Mesodermal cell (in vitro differentiated cells): ENCODE results near the gene ATG5.
"Not testable (repeated sequence)": the region's sequence is repeated elsewhere in the genome, so short reads cannot be mapped to it uniquely, and the experiment has no call there.

Experiments used
- H3K27ac ChIP-seq: 2 replicates; pipeline ENCODE4 v1.7.0; 2013; ENCODE audit warnings: mild to moderate bottlenecking, low read depth, low read length, moderate library complexity; ENCODE audit not compliant: severe bottlenecking
- H3K36me3 ChIP-seq: 2 replicates; pipeline ENCODE4 v1.7.1; 2013; ENCODE audit warnings: mild to moderate bottlenecking, low read length, moderate library complexity; ENCODE audit not compliant: control insufficient read depth, insufficient read depth
- H3K4me1 ChIP-seq: one replicate; pipeline ENCODE4 v1.7.1; 2013; ENCODE audit warnings: mild to moderate bottlenecking, low read length; ENCODE audit not compliant: insufficient read depth, control insufficient read depth, poor library complexity, severe bottlenecking
- H3K4me3 ChIP-seq: 2 replicates; pipeline ENCODE4 v1.7.0; 2013; ENCODE audit warnings: low read length, control low read depth, mild to moderate bottlenecking; ENCODE audit not compliant: insufficient read depth, poor library complexity, severe bottlenecking; ENCODE audit errors: extremely low read depth
- H3K9me3 ChIP-seq: 2 replicates; pipeline ENCODE4 v1.7.1; 2013; ENCODE audit warnings: mild to moderate bottlenecking, low read length, moderate library complexity; ENCODE audit not compliant: control insufficient read depth
- WGBS, 2 experiments: methylation state at CpG; one replicate each; pipeline ENCODE4 v1.1.5; 2013; ENCODE audit warnings: missing lambda C conversion rate in 2 of 2; ENCODE audit not compliant: insufficient coverage in 2 of 2; 5-methylcytosine and 5-hydroxymethylcytosine counted together

Gene ATG5

DNA sequence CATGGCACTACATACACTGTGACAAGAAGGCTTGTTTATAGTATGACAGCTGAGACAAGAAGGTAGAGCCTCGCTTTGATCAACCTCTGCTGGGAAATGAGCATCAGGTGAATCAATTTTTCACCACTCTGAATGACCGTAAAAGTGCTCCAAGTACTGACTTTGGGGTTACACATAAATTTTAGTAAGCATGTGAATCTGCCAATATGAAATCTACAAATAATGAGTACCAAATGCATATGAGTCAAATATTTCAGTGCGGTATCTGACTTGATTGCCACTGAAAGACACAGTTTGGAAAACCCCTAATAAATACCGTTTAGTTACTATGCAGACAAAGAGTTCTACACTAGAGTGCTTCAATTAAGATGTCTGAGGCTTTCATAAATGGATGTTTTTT lies 77.8 kb downstream of the ATG5 start:
- Histone ChIP-seq H3K36me3 (peaks cover 9% of the 10 kb centered on the region), H3K4me1 (no peaks in the 10 kb centered on the region), H3K27ac (no peak overlapping the region), H3K9me3 (no peaks in the 10 kb centered on the region), H3K4me3 (no peak overlapping the region)
- WGBS, 2 experiments, result 87 to 100% methylated on average over 2 to 3 of the region's 4 CpGs

DNA sequence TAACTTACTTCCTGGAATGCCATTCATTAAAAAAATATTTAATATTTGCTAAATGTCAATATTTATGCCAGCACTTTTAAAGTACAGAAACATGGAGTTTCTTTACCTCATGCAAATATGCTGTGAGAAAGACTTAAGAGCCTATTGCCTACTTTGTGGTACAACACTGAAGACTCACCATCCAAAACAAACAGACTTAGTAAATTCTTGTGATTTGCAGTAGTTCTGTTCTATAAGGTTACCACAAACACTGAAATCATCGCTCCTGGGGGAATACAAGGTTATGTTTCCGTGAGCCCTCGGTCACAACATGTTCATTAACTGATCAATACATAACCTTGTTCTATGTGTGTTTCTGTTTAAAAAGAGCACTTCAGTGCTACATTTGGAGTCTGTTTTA lies 78.3 kb downstream of the ATG5 start:
- WGBS, 2 experiments, result 100% methylated on average over 1 of the region's 3 CpGs; no CpG with 5 or more reads in 1 of the 2 experiments
- no peaks in the 10 kb centered on the region for H3K4me1 ChIP-seq
- peaks cover 9% of the 10 kb centered on the region for H3K36me3 ChIP-seq
- H3K4me3 ChIP-seq, result no peak overlapping the region
- H3K27ac ChIP-seq, result no peak overlapping the region
- H3K9me3 ChIP-seq, result no peaks in the 10 kb centered on the region

DNA sequence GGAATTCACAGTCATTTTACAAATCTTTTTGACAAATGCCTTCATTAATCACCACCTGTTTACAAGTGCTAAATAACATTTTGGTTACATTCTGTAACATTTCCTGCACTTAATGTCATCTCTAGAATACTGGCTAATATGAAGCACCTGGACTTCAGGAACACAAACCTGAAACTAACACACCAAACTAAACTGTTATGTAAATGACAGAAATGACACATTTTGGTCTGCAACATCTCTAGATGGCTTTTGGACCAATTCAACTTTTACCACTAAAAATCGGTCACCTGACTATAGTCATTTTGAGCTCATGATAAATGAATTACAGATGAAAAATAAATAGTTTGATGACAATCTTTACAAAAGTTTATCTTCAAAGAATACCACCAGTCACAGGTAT lies 80.6 kb downstream of the ATG5 start:
- Histone ChIP-seq H3K27ac (no peak overlapping the region), H3K9me3 (no peaks in the 10 kb centered on the region), H3K4me3 (no peak overlapping the region), H3K36me3 (peaks cover 14% of the 10 kb centered on the region), H3K4me1 (no peaks in the 10 kb centered on the region)
- no CpG with 5 or more reads among the region's 1 CpG for WGBS, 2 experiments

DNA sequence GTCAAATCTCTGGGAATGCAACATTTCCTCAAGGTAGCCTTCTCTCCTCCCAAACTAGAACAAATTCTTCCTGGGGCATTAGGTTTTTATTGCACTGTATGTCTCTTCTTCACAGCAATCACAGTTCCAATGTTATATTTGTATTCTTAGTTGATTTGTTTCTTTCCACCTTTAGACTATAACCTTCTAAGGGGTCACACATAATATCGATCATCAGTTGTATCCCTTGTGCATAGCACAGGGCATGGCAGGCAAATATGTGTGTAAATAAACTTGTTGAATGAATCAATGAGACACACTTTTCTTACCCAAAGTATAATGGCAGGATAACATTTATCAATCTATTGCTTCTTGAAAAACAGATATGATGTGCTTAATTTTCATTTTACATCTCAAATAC lies 81.0 kb downstream of the ATG5 start:
- Histone ChIP-seq H3K4me3 (no peak overlapping the region), H3K4me1 (no peaks in the 10 kb centered on the region)
- WGBS, 2 experiments, result no CpG with 5 or more reads among the region's 1 CpG

DNA sequence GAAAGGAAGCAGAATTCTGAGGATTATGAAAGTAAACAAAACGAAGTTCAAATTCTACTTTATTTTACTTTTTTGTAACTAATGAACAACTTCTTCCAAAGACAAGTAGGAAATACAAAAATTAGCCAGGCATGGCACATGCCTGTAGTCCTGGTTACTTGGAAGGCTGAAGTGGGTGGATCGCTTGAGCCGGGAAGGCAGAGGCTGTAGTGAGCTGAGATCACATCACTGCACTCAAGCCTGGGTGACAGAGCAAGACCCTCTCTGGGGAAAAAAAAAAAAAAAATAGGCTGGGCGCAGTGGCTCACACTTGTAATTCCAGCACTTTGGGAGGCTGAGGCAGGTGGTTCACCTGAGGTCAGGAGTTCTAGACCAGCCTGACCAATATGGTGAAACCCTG lies 82.3 kb downstream of the ATG5 start:
- H3K9me3 ChIP-seq, result no peaks in the 10 kb centered on the region
- peaks cover 14% of the 10 kb centered on the region for H3K36me3 ChIP-seq
- H3K4me3 ChIP-seq, result no peak overlapping the region
- no peaks in the 10 kb centered on the region for H3K4me1 ChIP-seq
- H3K27ac ChIP-seq, result no peak overlapping the region
- WGBS, 2 experiments, result 82 to 92% methylated on average over 2 of the region's 4 CpGs

More for the DNA sequence above, 81.0 kb downstream of the ATG5 start:
- H3K9me3 ChIP-seq, result no peaks in the 10 kb centered on the region
- H3K36me3 ChIP-seq, result peaks cover 14% of the 10 kb centered on the region
- H3K27ac ChIP-seq, result no peak overlapping the region

DNA sequence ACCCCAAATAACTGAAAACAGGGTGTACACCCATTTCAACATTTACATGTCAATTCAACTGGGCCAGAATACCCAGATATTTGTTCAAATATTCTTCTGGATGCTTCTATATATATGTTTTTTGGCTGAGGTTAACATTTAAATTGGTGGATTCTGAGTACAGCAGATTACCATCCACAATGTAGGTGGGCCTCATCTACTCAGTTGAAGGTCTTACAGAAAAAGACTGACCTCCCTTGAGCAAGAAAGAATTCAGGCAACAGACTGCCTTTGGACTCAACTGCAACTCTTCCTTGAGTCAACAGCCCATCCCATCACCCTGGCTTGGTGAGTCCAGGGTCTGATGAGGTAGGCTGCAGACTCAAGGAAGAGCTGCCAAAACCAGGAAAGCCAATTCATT lies 84.1 kb downstream of the ATG5 start:
- H3K9me3 ChIP-seq, result no peaks in the 10 kb centered on the region
- no peak overlapping the region for H3K4me3 ChIP-seq
- no peak overlapping the region for H3K27ac ChIP-seq
- no peaks in the 10 kb centered on the region for H3K4me1 ChIP-seq
- H3K36me3 ChIP-seq, result peaks cover 6% of the 10 kb centered on the region

DNA sequence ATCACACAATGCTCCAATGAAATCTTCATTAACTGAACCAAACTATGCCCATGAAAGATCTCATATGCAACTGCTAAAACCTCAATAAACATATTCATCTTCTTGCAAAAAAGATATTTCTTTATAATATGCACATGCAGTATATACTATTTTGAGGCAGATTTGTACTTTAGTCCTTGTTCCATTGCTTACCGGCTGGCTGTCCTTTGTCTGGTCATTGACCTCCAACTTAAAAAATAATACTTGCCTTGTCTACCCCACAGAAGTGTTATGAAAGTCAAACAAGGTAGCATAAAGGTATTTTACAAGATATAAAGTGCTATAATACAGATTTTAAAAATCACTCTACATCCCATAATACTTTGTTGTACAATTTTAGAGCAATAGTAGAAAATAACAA lies 88.3 kb downstream of the ATG5 start:
- no peak overlapping the region for H3K27ac ChIP-seq
- no peaks in the 10 kb centered on the region for H3K9me3 ChIP-seq
- H3K4me1 ChIP-seq, result no peaks in the 10 kb centered on the region
- no peak overlapping the region for H3K4me3 ChIP-seq
- peaks cover 9% of the 10 kb centered on the region for H3K36me3 ChIP-seq
- 100% methylated on average over 1 of the region's 1 CpG; no CpG with 5 or more reads in 1 of the 2 experiments for WGBS, 2 experiments

DNA sequence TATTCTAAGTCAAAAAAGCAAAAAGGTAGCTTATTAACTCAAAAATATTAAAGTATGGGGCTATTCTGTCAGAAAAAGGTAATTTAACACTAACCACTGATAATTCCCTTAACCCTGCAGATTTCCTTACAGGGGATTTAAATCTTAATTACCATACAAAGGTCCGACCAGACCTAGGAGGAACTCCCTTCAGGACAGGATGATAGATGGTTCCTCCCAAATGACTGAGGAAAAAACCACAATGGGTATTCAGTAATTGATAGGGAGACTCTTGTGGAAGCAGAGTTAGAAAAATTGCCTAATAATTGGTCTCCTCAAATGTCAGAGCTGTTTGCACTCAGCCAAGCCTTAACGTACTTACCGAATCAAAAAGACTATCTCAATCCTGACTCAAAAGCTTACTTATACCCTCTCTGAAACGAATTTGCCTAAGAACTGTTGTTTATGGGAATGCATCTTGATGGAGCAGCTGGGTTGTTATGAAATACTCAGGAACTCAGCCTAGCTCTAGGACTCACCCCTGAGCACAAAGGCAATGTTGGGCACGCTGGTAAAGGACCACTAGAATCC lies 95.6 kb downstream of the ATG5 start:
- not testable (repeated sequence) for H3K9me3 ChIP-seq, H3K4me3 ChIP-seq, H3K4me1 ChIP-seq, H3K27ac ChIP-seq
- 100% methylated on average over 1 to 2 of the region's 5 CpGs for WGBS, 2 experiments
- H3K36me3 ChIP-seq, result peaks cover 12% of the 10 kb centered on the region

DNA sequence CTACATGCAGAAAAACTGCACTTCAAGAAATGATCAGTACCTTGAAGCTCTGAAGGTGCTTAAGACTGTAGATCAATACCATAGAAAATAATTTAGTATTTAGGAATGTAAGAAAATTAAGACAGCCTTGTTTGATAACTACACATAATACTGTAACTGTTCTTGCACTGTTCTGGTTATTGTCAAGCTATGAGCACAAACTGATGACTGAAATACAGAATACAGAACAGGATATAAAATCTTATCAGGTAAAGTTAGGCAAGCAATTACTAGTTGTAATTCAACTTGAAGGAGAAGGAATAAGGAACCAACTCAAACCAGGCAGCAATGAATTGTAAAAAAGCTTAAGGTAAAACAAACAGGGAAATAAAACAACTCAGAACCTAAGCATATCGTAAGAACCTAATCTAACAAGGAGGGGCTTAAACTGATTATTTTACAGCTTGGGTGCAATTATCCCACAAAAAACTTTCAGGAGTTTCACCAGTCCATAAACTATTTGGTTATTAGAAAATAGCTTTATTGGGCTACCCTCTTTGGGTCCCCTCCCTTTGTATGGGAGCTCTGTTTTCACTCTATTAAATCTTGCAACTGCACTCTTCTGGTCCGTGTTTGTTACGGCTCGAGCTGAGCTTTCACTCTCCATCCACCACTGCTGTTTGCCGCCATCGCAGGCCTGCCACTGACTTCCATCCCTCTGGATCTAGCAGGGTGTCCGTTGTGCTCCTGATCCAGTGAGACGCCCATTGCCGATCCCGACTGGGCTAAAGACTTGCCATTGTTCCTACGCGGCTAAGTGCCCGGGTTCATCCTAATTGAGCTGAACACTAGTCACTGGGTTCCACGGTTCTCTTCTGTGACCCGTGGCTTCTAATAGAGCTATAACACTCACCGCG lies 97.7 kb downstream of the ATG5 start:
- Histone ChIP-seq H3K27ac (no peak overlapping the region), H3K9me3 (no peaks in the 10 kb centered on the region), H3K36me3 (peaks cover 12% of the 10 kb centered on the region), H3K4me1 (no peaks in the 10 kb centered on the region), H3K4me3 (no peak overlapping the region)
- 95 to 96% methylated on average over 16 of the region's 17 CpGs for WGBS, 2 experiments

DNA sequence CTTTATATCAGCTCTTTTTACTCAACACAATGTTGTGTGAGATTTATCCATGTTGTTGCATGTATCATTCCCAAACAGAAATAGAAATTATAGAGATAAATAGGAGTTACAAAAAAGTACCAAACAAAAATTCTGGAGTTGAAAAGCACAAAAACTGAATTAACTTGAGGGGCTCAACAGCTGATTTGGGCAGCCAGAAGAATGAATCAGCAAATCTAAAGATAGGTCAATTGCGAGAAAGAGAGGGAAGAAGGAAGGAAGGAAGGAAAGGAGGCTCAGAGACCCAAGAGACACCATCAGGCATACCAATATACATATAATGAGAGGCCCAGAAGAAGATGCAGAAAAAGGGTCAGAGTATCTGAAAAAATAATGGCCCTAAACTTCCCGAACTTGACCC lies 98.9 kb downstream of the ATG5 start:
- H3K4me3 ChIP-seq, result no peak overlapping the region
- no peak overlapping the region for H3K27ac ChIP-seq
- no peaks in the 10 kb centered on the region for H3K9me3 ChIP-seq
- WGBS, 2 experiments, result 80% methylated on average over 1 of the region's 2 CpGs; no CpG with 5 or more reads in 1 of the 2 experiments
- H3K4me1 ChIP-seq, result no peaks in the 10 kb centered on the region
- H3K36me3 ChIP-seq, result peaks cover 12% of the 10 kb centered on the region

DNA sequence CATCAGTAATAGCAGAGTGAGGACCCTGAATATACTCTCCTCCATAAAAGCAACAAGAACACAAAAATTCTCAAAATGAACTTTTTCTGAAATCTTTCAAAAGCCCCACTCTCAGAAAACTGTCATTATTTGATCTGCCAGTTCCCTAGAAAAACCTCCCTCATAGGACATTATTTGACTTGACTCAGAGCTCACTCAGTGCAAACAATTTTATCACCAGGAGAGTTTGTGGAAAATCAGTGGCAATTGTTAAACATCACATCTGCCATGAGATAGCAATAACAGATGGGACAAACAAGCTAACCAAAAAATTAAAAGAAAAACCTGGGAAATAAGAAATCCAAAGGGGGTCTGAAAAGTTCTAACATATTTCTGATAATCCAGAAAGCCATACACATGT lies 100.0 kb downstream of the ATG5 start:
- no peaks in the 10 kb centered on the region for H3K9me3 ChIP-seq
- H3K4me1 ChIP-seq, result no peaks in the 10 kb centered on the region
- peaks cover 12% of the 10 kb centered on the region for H3K36me3 ChIP-seq
- no peak overlapping the region for H3K4me3 ChIP-seq
- H3K27ac ChIP-seq, result no peak overlapping the region
